ENCODE data around the gene BATF3.
A peak's percentile ranks its signal among the peaks of the same experiment; 100 is the strongest.

The BATF3 gene

GRCh38 chr1:212680680-212681389, 18.8 kb downstream of the BATF3 start:
- Mint-ChIP-seq H3K27me3 (no peaks in the 10 kb centered on the region), H3K27ac (peak overlapping the region; percentile 59), H3K36me3 (ENCODE audit: low read depth) (no peaks in the 10 kb centered on the region), H3K4me1 (ENCODE audit: low read depth) (peaks cover 66% of the 10 kb centered on the region), H3K9me3 (no peaks in the 10 kb centered on the region), H3K4me3 (no peak overlapping the region)

- Mint-ChIP-seq H3K27me3 (no peaks in the 10 kb centered on the region), H3K27ac (peak overlapping the region; percentile 24), H3K4me1 (ENCODE audit: low read depth) (peaks cover 61% of the 10 kb centered on the region), H3K36me3 (ENCODE audit: low read depth) (no peaks in the 10 kb centered on the region), H3K9me3 (no peaks in the 10 kb centered on the region), H3K4me3 (peak overlapping the region; percentile 9)
These were observed 20.9 kb downstream of the BATF3 start for GRCh38 chr1:212678456-212679410.

DNA sequence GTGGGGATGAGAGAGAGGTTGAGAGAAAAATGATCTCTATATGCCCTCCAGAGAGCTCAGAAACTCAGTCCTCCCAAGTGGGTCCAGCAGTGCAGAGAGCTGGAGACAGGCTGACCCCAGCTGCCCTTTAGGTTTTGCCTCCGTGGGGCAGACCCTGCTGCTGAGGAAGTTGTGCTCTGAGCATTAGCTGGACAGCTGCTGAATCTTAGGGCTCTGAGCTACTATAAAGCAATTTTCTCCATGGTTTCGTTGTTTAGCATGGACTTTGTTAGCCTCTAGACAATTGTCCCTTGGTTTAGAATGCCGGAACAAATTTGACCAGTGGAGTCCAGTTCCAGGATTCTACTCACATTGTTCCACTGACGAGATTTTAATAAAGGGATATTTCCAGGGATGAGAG, 22.1 kb downstream of the BATF3 start:
- no peak overlapping the region for H3K4me3 Mint-ChIP-seq
- H3K9me3 Mint-ChIP-seq, result no peaks in the 10 kb centered on the region
- no peaks in the 10 kb centered on the region for H3K36me3 Mint-ChIP-seq (ENCODE audit: low read depth)
- no peaks in the 10 kb centered on the region for H3K27me3 Mint-ChIP-seq
- no peak overlapping the region for H3K27ac Mint-ChIP-seq
- peaks cover 49% of the 10 kb centered on the region for H3K4me1 Mint-ChIP-seq (ENCODE audit: low read depth)

GRCh38 chr1:212677136-212677535, 22.5 kb downstream of the BATF3 start:
- no peaks in the 10 kb centered on the region for H3K36me3 Mint-ChIP-seq (ENCODE audit: low read depth)
- H3K27me3 Mint-ChIP-seq, result no peaks in the 10 kb centered on the region
- H3K4me1 Mint-ChIP-seq (ENCODE audit: low read depth), result peaks cover 45% of the 10 kb centered on the region
- no peak overlapping the region for H3K27ac Mint-ChIP-seq
- H3K4me3 Mint-ChIP-seq, result no peak overlapping the region
- H3K9me3 Mint-ChIP-seq, result no peaks in the 10 kb centered on the region

- Mint-ChIP-seq H3K27ac (no peak overlapping the region), H3K36me3 (ENCODE audit: low read depth) (no peaks in the 10 kb centered on the region), H3K9me3 (no peaks in the 10 kb centered on the region), H3K27me3 (peaks cover 6% of the 10 kb centered on the region), H3K4me3 (no peak overlapping the region), H3K4me1 (ENCODE audit: low read depth) (peaks cover 46% of the 10 kb centered on the region)
These were observed 24.0 kb downstream of the BATF3 start for GRCh38 chr1:212675675-212676074.

- Mint-ChIP-seq H3K4me1 (ENCODE audit: low read depth) (peaks cover 39% of the 10 kb centered on the region), H3K27ac (no peak overlapping the region), H3K4me3 (no peak overlapping the region), H3K9me3 (no peaks in the 10 kb centered on the region), H3K27me3 (peaks cover 8% of the 10 kb centered on the region), H3K36me3 (ENCODE audit: low read depth) (no peaks in the 10 kb centered on the region)
These were observed 24.8 kb downstream of the BATF3 start for GRCh38 chr1:212674872-212675271.

DNA sequence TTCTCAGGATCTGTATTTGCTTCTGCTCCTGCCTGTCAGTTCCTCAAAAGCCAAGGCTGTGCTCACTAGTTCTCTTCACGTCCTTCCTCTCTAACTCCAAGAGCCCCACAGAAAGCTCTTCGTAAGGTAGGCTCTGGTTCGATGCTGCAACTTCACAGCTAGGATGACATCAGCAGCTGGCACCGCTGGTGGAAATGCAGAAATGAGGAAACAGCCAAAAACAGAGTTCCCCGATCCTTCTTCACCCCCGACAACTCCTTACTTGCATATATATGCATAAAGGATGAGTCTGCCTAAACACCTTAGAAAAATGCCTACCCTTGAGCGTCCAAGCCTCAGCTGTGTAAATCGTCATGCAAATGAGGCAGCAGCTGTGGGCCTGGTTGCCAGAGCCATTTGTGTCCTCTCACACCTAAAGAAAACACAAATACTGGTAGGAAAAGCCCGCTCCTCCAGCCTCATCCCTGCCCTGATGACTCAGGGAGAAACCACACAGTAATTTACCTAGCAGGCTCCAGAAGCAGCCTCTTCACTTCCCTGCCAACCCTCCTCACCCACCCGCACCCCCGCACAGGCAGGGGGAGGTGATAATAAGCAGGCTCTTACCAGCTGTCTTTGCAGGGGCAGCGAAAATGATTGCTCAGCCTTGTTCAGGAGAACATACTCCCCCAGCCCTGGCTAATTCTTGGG, 28.2 kb downstream of the BATF3 start:
- Mint-ChIP-seq H3K27ac (no peak overlapping the region), H3K4me1 (ENCODE audit: low read depth) (peaks cover 31% of the 10 kb centered on the region), H3K36me3 (ENCODE audit: low read depth) (no peaks in the 10 kb centered on the region), H3K4me3 (no peak overlapping the region), H3K9me3 (no peaks in the 10 kb centered on the region), H3K27me3 (peaks cover 8% of the 10 kb centered on the region)

DNA sequence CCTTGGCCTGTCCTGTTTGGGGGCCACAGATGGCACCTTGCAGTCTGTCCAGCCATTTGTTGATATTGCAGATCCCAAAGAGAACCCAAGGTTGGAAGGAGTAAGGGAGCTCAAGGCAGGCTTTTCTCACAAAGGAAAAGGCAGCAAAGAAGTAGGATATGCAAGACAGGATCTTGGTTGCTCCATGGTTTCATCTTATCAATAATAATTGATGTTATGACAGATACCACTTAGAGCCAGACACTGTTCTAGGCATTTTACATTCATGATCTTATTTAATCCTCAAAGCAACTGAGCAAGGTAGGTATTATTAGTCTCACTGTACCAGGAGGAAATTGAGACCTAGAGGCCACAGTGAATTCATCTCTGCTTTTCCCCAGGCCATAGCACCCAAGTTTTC, 28.8 kb downstream of the BATF3 start:
- Mint-ChIP-seq H3K9me3 (no peaks in the 10 kb centered on the region), H3K4me1 (ENCODE audit: low read depth) (peaks cover 33% of the 10 kb centered on the region), H3K4me3 (no peak overlapping the region), H3K27me3 (peaks cover 8% of the 10 kb centered on the region), H3K36me3 (ENCODE audit: low read depth) (no peaks in the 10 kb centered on the region), H3K27ac (no peak overlapping the region)

DNA sequence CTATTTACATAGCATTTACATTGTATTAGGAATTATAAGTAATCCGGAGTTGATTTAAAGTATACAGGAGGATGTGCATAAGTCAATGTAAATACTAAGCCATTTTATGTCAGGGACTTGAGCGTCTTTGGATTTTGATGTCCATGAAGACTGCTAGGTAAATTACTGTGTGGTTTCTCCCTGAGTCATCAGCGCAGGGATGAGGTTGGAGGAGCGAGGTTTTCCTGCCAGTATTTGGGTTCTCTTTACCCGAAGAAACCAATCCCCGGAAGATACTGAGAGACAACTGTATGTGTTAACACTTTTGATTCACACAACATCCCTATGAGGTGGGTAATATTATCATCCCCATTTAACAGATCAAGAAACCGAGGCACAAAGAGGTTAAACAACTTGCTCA, 29.3 kb downstream of the BATF3 start:
- Mint-ChIP-seq H3K4me1 (ENCODE audit: low read depth) (peaks cover 38% of the 10 kb centered on the region), H3K27me3 (peaks cover 8% of the 10 kb centered on the region), H3K4me3 (no peak overlapping the region), H3K9me3 (no peaks in the 10 kb centered on the region), H3K27ac (no peak overlapping the region), H3K36me3 (ENCODE audit: low read depth) (no peaks in the 10 kb centered on the region)

DNA sequence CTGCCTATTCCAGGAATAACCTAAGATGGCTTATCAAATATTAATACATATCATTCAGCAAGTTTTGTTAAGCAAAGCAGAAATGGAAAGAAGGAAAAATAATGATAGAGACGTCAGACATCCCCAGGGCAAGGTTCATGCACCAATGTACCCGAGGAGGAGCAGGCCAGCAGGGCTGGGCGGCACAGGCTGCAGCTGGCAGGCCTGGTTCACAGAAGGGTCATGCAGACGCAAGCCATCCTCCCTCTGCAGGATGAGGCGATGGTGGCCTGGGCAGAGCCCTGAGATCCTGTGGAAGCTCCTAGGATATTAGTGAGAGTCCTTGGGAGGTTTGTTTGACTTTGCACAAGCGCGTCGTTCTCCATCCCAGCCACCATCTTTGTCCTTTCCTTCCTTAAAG, 30.0 kb downstream of the BATF3 start:
- H3K27me3 Mint-ChIP-seq, result peaks cover 8% of the 10 kb centered on the region
- H3K27ac Mint-ChIP-seq, result no peak overlapping the region
- H3K36me3 Mint-ChIP-seq (ENCODE audit: low read depth), result no peaks in the 10 kb centered on the region
- H3K4me3 Mint-ChIP-seq, result no peak overlapping the region
- H3K9me3 Mint-ChIP-seq, result no peaks in the 10 kb centered on the region
- peaks cover 38% of the 10 kb centered on the region for H3K4me1 Mint-ChIP-seq (ENCODE audit: low read depth)

DNA sequence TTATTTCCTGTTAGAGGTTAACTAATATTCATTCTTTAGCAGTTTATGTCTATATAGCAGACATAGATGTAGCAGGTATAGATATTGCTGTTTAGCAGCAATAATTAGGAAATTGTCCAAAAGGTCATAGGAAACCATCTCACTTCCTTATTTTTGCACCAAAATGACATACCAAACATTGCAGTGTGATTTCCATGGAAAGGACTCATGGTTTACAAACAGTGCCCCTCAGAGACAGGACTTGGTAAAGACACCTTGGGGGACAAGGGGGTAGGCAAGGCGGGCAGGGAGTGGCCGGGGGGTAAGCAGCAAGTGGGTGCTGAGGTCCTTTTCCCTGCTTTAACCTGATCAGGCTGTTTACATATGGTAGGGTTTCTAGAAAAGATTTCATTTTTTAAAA, 30.5 kb downstream of the BATF3 start:
- Mint-ChIP-seq H3K9me3 (no peaks in the 10 kb centered on the region), H3K4me1 (ENCODE audit: low read depth) (peaks cover 38% of the 10 kb centered on the region), H3K4me3 (no peak overlapping the region), H3K36me3 (ENCODE audit: low read depth) (no peaks in the 10 kb centered on the region), H3K27ac (no peak overlapping the region), H3K27me3 (peaks cover 8% of the 10 kb centered on the region)

DNA sequence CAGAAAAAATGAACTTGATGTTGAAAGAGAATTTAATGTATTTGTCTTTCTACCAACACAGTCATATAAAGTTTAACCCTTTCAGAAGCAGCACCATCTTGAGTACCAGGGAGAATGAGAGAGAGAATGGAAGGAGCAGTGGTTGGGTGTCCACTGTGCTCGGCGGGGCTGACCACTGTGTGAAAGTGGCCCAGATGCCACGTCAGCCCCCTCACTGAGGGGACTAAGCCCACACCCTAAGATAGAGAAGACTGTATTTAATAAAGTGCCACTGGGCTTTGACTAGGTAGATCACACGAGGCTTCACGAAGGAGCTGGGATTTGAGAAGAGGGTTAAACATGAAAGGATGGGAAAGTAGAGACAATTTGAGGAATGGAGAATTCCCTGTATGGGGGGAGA, 31.2 kb downstream of the BATF3 start:
- Mint-ChIP-seq H3K27ac (no peak overlapping the region), H3K4me3 (no peak overlapping the region), H3K27me3 (peaks cover 8% of the 10 kb centered on the region), H3K36me3 (ENCODE audit: low read depth) (no peaks in the 10 kb centered on the region), H3K9me3 (no peaks in the 10 kb centered on the region), H3K4me1 (ENCODE audit: low read depth) (peaks cover 38% of the 10 kb centered on the region)

- no peaks in the 10 kb centered on the region for H3K9me3 Mint-ChIP-seq
- H3K36me3 Mint-ChIP-seq (ENCODE audit: low read depth), result no peaks in the 10 kb centered on the region
- H3K27ac Mint-ChIP-seq, result peak overlapping the region; percentile 22
- no peak overlapping the region for H3K4me3 Mint-ChIP-seq
- peaks cover 38% of the 10 kb centered on the region for H3K4me1 Mint-ChIP-seq (ENCODE audit: low read depth)
- peaks cover 8% of the 10 kb centered on the region for H3K27me3 Mint-ChIP-seq
These were observed 32.2 kb downstream of the BATF3 start for GRCh38 chr1:212667223-212668139.

DNA sequence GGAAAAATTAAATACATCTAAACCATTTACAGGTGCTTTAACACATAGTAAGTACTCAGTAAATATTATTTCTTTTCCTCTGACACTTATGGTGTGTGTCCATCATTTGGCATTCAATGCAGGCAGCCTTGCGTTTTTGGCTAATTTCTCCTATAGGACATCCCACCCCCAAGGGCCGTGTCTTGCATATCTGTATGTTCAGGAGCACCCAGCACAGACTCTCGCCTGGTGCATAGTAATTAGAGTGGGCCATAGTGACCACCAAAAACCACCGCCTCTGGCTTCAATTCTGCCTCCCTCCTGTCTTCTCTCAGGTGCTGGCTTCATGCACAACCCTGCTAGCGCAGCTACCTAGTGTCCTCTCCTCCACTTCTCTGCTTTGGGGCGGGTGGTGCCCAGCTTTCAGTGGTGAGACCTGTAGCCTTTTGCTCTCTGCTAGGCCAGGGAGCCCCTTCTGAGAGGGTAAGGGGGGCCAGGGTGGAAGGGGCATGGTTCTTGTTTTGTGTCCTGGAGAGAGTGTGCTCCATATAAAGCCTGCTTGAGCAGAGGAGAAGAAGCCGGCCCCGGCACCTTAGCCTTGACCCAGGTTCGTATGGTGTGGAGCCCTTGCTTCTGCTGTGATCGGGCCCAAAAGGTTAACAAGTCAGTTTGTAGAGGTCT, 33.4 kb downstream of the BATF3 start:
- peaks cover 4% of the 10 kb centered on the region for H3K27me3 Mint-ChIP-seq
- H3K4me3 Mint-ChIP-seq, result no peak overlapping the region
- H3K9me3 Mint-ChIP-seq, result no peaks in the 10 kb centered on the region
- H3K36me3 Mint-ChIP-seq (ENCODE audit: low read depth), result no peaks in the 10 kb centered on the region
- H3K27ac Mint-ChIP-seq, result no peak overlapping the region
- H3K4me1 Mint-ChIP-seq (ENCODE audit: low read depth), result peaks cover 30% of the 10 kb centered on the region

Measured in stimulated activated naive CD8-positive, alpha-beta T cell treated with anti-CD3 and anti-CD28 coated beads, Interleukin-15, Interleukin-2, amounts not matched to agents 100 ng/mL and 50 ng/mL, for 24 hours (primary cell).